ENCODE data around the gene NUDT4. TPM values are rescaled to one million over a fixed set of nuclear protein-coding genes. Genes with fewer than 3 reads are reported as not detected.

The NUDT4 gene
- total RNA-seq, 1 donor from 2014 or later = 60.2 TPM

- H3K9me3 Mint-ChIP-seq (ENCODE audit: unreplicated experiment) = no peaks in the 10 kb centered on the region
- no peaks in the 10 kb centered on the region for H3K27me3 Mint-ChIP-seq (ENCODE audit: low read depth, unreplicated experiment)
Measured at GRCh38 chr12:93438266-93439050, 60.7 kb downstream of the NUDT4 start.

GRCh38 chr12:93440043-93440835 is 62.5 kb downstream of the NUDT4 start:
- peak overlapping the region; percentile 93 for H3K4me2 ChIP-seq (ENCODE audit: low read length)
- TF ChIP-seq EZH2 (IDR thresholded peaks at IDR 0.05; ENCODE audit: insufficient read depth, low read length) = no peak
- TF ChIP-seq, protein P1, sequence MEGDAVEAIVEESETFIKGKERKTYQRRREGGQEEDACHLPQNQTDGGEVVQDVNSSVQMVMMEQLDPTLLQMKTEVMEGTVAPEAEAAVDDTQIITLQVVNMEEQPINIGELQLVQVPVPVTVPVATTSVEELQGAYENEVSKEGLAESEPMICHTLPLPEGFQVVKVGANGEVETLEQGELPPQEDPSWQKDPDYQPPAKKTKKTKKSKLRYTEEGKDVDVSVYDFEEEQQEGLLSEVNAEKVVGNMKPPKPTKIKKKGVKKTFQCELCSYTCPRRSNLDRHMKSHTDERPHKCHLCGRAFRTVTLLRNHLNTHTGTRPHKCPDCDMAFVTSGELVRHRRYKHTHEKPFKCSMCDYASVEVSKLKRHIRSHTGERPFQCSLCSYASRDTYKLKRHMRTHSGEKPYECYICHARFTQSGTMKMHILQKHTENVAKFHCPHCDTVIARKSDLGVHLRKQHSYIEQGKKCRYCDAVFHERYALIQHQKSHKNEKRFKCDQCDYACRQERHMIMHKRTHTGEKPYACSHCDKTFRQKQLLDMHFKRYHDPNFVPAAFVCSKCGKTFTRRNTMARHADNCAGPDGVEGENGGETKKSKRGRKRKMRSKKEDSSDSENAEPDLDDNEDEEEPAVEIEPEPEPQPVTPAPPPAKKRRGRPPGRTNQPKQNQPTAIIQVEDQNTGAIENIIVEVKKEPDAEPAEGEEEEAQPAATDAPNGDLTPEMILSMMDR (IDR thresholded peaks at IDR 0.05; ENCODE audit: insufficient read depth, low read depth, low read length) = no peak
- peaks cover 44% of the 10 kb centered on the region for H3K4me1 Mint-ChIP-seq (ENCODE audit: low read depth, unreplicated experiment)
- H3K79me2 ChIP-seq (ENCODE audit: insufficient read depth, low read length) = peaks cover 65% of the 10 kb centered on the region
- peak overlapping the region; percentile 91 for H3K27ac ChIP-seq (ENCODE audit: low read depth, low read length)
- FAIRE-seq (no peak), DNase-seq (ENCODE audit: low read depth) (peak; percentile 19)
- H2AFZ ChIP-seq (ENCODE audit: low read depth, low read length) = no peak overlapping the region
- H3K36me3 Mint-ChIP-seq (ENCODE audit: low read depth, unreplicated experiment) = no peaks in the 10 kb centered on the region
- H3K27me3 Mint-ChIP-seq (ENCODE audit: low read depth, unreplicated experiment) = no peaks in the 10 kb centered on the region
- no peaks in the 10 kb centered on the region for H3K9me3 ChIP-seq (ENCODE audit: insufficient read depth, low read depth, low read length)
- H3K36me3 ChIP-seq (ENCODE audit: insufficient read depth, low read length) = no peaks in the 10 kb centered on the region
- H3K27ac Mint-ChIP-seq (ENCODE audit: unreplicated experiment) = peak overlapping the region; percentile 96
- H3K4me1 ChIP-seq (ENCODE audit: insufficient read depth, low read length) = peaks cover 24% of the 10 kb centered on the region
- peak overlapping the region; percentile 98 for H3K4me3 Mint-ChIP-seq (ENCODE audit: unreplicated experiment)
- H3K9me3 Mint-ChIP-seq (ENCODE audit: unreplicated experiment) = no peaks in the 10 kb centered on the region
- peak overlapping the region; percentile 89 for H3K9ac ChIP-seq (ENCODE audit: low read length)
- H3K4me3 ChIP-seq (ENCODE audit: insufficient read depth, low read depth, low read length) = peak overlapping the region; percentile 92
- H3K27me3 ChIP-seq (ENCODE audit: insufficient read depth, low read length) = no peaks in the 10 kb centered on the region
- peaks cover 58% of the 10 kb centered on the region for H4K20me1 ChIP-seq (ENCODE audit: insufficient read depth, low read length)

More at GRCh38 chr12:93438266-93439050, 60.7 kb downstream of the NUDT4 start:
- Histone ChIP-seq H3K4me3 (ENCODE audit: insufficient read depth, low read depth, low read length) (no peak overlapping the region), H3K79me2 (ENCODE audit: insufficient read depth, low read length) (peaks cover 83% of the 10 kb centered on the region), H3K9ac (ENCODE audit: low read length) (no peak overlapping the region), H3K9me3 (ENCODE audit: insufficient read depth, low read depth, low read length) (no peaks in the 10 kb centered on the region), H2AFZ (ENCODE audit: low read depth, low read length) (no peak overlapping the region), H4K20me1 (ENCODE audit: insufficient read depth, low read length) (peaks cover 75% of the 10 kb centered on the region), H3K4me1 (ENCODE audit: insufficient read depth, low read length) (peaks cover 24% of the 10 kb centered on the region), H3K36me3 (ENCODE audit: insufficient read depth, low read length) (no peaks in the 10 kb centered on the region), H3K4me2 (ENCODE audit: low read length) (peak overlapping the region; percentile 93), H3K27me3 (ENCODE audit: insufficient read depth, low read length) (no peaks in the 10 kb centered on the region), H3K27ac (ENCODE audit: low read depth, low read length) (no peak overlapping the region)
- no peak for FAIRE-seq
- Mint-ChIP-seq H3K27ac (ENCODE audit: unreplicated experiment) (no peak overlapping the region), H3K36me3 (ENCODE audit: low read depth, unreplicated experiment) (no peaks in the 10 kb centered on the region), H3K4me1 (ENCODE audit: low read depth, unreplicated experiment) (peaks cover 44% of the 10 kb centered on the region), H3K4me3 (ENCODE audit: unreplicated experiment) (peak overlapping the region; percentile 40)
- DNase-seq (ENCODE audit: low read depth) = no peak
- TF ChIP-seq EZH2 (IDR thresholded peaks at IDR 0.05; ENCODE audit: insufficient read depth, low read length) = no peak
- TF ChIP-seq, protein P1 (IDR thresholded peaks at IDR 0.05; ENCODE audit: insufficient read depth, low read depth, low read length) = no peak

Data from astrocyte (in vitro differentiated cells and primary cell).